GM18508 (cell line): ENCODE data around the gene ALKBH4.

Experiments used
- ATAC-seq: cut with Tn5 transposase; IDR thresholded peaks from one replicate; pipeline ENCODE4 v1.9.1; 2021; ENCODE audit warnings: moderate number of reproducible peaks; ENCODE audit not compliant: insufficient read depth, unreplicated experiment

Gene ALKBH4

DNA sequence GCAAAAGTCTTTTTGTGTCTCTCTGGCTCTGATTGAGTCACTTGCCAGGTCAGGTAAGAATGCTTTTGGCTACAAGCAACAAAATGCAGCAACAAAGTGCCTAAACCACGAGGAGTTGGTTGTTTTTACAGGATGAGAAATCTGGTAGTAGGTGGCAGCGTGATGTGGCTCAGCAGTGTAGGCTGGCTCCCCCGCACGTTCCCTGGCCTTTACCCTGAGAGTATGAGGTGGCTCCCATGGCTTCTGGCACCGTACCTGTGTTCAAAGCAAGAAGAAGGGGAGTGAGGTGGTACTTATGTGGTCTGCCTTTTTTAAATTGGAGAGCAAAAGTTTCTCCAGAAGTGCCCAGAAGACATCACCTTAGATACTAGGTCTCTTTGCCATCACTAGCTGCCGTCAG, 56.8 kb downstream of the ALKBH4 start:
- no peak for ATAC-seq
